ENCODE measurements around the gene SLC18A2. TPM values are rescaled to one million over a fixed set of nuclear protein-coding genes. Genes with fewer than 3 reads are reported as not detected.

SLC18A2 gene
- total RNA-seq, 1 experiment from 2014 or later = not detected

Other genes with a start within 250 kb of the SLC18A2 start
- not detected in 2 replicates for gene SHTN1, start 235.9 kb upstream of the SLC18A2 start, total RNA-seq (2014; rRNA removed; shearing (Covaris generic); ENCODE audit: low replicate concordance)
- gene VAX1, start 102.8 kb upstream of the SLC18A2 start, total RNA-seq (2014; rRNA removed; shearing (Covaris generic); ENCODE audit: low replicate concordance) = not detected in 2 replicates
- gene KCNK18, start 43.6 kb upstream of the SLC18A2 start, total RNA-seq (2014; rRNA removed; shearing (Covaris generic); ENCODE audit: low replicate concordance) = not detected in 2 replicates
- 7.1 and 15.7 TPM in 2 replicates for gene PDZD8, start 134.3 kb downstream of the SLC18A2 start, total RNA-seq (2014; rRNA removed; shearing (Covaris generic); ENCODE audit: low replicate concordance)